Nucleus accumbens (tissue), 56 donors: ENCODE measurements around the gene SEM1.
"Not testable (repeated sequence)": the region's sequence is repeated elsewhere in the genome, so short reads cannot be mapped to it uniquely, and the experiment has no call there.

Experiments
- DNase-seq, 56 donors: peaks; one replicate each; lab custom pipeline; 2025; lab: John Stamatoyannopoulos, UW

Gene SEM1

DNA sequence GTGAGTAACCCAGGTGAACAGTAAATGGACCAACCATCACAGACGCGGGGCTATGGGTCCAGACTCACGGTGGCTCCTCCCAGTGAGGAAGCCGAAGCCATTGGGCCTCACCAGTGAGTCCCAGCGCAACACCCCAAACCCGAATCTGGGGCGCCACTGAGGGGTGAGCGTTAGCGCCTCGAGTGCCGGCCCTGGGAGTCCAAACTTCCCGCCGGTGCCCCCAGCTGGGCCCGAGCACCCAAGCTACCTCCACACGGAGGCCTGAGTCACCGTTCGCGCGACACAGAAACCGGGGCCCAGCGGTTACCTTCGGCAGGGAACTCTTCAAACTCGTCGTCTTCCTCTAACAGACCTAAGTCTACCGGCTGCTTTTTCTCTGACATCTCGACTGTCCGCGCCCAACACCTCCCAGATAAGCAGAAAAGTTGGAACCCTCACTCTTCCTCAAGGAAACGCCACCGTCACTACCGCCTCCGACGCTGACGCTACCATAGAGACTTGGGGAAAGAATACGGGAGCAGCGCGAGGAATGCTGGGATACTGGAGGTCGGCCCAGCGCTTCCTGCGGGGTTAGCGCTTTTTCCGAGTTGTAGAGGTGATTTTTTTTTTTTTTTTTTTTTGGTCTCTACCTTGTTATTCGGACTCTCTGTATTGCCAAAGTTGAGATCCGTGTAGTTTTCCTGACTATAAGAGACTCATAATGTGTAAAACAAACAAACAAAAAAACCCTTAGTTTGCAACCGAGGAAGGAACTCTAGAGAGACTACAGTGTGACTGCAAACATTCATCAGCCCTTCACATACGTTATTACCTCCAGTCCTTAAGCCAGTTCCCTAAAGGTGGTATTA lies at the start of gene SEM1:
Gene SEM1, minus strand, starts transcription at position 466 of the 848 bp plus-strand sequence. Its CDS starts 83 bp downstream, at position 383.
- DNase-seq, result peak; percentile 25 to 93 (median 77)

DNA sequence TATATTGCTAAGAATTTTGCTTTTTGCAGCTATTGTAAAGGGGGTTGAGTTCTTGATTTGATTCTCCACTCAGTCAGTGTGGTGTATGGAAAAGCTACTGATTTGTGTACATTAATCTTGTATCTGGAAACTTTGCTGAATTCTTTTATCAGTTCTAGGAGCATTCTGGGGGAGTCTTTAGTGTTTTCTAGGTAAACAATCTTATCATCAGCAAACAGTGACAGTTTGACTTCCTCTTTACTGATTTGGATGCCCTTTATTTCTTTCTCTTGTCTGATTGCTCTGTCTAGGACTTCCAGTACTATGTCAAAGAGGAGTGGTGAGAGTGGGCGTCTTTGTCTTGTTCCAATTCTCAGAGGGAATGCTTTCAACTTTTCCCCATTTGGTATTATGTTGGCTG lies 48.2 kb upstream of the SEM1 start:
- not testable (repeated sequence) for DNase-seq

DNA sequence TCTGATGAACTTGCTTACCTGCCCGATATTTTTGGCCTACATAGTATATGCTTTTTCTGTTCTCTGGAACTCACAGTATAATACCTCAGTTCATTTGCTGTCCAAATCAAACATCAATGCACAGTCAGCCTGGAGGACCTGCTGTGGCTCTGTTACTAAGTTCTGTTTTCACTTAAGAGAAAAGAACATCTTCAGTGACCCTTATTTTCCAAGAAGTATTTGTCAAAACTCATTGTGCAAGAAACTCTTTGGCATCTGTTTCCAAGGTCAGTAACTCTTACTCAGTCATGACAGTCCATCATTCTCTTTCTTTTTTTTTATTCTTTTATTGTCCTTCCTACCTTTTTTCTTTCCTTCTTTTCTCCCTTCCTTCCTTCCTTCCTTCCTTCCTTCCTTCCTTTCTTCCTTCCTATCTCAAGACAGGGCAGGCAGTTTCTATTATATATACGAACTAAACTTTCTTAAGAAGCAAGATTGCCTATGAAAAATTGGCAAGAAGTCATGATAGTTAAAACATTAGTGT lies 37.8 kb upstream of the SEM1 start:
- DNase-seq, result no peak

DNA sequence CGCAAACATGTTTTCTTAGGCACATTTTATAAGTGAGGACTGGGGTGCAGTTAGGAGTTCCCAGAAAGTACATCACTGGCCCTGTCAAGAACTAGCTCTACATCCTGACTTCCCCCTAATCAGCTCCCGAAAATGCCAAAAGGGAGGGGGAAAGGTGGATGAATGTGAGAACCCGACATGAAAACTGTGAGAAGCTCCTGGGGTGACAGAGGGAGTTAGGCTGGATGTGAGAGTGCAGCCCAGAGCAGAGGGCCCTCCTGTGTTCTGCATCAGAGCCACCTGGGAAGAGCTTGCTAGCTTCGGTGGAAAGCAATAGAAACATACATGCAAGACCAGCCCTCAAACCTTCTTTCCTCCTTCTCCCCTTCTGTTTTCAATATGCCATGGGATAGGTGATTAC lies 30.5 kb upstream of the SEM1 start:
- DNase-seq, result no peak

DNA sequence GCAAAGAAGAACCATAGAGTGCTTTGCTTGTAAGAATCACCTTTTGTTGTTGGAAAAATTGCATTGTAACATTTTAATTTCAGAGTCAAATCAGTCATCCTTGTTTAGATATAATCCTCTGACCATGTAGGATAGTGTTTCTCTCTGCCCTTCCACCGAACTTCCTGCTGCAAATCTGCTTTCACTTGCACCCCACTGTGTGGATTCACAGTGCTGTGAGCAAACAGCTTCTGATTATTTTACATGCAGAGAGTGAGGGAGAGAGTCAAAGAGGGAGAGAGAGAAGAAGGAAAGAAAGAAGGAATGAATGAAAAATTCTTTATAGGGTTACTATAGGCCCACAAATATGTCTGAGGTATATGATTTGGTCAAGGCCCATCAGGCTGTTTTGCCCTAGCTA lies 30.0 kb upstream of the SEM1 start:
- DNase-seq, result no peak

DNA sequence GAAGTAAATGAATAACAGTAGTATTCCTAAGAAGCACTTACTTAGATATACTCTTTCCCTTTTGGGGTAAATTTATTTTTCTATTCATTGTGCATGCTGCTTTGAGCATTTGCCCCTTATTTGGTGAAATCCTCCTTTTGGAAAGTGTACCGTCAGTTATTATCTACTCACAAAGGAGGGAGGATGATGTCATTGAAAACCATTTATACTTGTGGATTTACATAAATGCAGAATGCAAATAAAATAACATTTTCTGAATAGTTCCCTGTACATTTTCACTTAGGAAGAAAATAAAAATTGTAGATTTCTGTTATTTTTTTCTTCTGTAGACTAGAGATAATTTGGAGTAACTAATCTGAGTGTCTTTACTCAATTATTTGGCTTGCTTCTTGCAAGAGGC lies 29.5 kb upstream of the SEM1 start:
- no peak for DNase-seq

DNA sequence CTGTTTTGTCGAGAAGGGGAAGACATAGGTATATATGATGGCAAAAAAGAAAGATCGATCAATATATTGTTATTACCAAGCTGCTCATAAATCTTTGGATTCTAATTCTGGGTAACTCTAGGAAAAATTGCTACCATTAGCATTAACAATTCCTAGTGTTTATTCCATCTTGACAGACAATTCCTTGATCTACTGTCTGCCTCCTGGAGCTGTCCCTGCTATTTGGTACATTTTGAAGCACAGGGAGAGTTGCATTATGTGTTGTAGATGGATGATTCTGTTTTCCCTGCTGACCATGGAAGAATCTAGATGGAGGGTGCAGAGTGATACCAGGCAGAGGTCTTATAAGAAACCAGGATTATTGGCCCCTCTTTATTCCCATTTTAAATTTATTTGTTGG lies 29.1 kb upstream of the SEM1 start:
- DNase-seq, result no peak

DNA sequence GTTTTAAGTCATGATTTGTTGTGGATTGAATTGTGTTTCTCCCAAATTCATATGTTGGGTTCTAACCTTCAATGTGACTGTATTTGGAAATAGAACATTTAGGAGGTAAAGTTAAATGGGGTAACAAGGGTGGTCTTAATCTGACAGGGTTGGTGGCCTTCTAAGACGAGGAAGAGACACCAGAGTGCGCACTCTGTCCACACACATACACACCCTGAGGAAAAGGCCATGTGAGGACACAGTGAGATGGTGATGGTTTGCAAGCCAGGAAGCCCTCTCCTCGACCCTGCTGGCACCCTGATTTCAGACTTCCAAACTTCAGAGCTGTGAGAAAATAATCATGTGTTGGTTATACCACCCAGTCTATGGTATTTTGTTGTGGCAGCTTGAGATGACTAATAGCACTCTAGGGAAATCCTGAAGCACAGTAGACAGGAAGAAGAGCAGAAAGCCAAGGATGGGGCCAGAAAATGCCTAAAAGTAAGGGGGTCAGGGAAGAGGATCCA lies 28.0 kb upstream of the SEM1 start:
- no peak for DNase-seq

DNA sequence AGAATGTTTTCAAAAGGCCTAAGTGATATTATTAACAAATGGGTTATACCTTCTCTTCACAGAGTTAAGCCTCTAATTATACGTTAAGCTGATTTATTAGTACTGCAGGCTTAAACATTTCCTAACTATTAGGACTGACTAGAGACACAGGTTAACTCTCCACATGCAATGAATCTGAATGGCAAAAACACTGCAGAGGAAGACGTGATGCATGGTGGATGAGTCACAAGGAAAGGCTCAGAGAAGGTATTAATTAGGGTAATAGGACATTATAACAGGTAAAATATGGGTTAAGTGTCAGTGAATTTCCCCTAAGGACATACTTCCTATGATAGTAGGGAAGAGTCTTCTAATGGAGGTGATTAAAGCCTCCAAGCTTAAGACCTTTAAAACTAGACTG lies 24.7 kb upstream of the SEM1 start:
- no peak for DNase-seq

DNA sequence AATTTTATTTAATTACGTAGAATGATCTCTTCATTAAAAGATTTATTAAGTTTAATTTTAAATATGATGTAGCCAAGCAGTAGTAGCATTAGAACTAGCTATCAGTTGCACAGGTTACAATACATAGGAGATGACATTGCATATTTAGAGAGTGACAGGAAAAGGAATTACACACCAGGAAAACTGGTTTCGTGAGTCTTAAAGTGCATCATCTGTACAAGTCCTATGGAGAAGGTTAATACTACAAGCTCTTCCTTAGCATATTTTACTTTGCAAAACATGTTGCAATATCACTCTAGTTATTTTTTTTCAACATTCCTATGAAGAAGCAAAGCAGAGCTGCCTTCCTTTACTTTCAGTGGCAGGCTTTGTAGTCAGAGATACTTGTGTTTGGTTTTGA lies 20.2 kb upstream of the SEM1 start:
- DNase-seq, result no peak

DNA sequence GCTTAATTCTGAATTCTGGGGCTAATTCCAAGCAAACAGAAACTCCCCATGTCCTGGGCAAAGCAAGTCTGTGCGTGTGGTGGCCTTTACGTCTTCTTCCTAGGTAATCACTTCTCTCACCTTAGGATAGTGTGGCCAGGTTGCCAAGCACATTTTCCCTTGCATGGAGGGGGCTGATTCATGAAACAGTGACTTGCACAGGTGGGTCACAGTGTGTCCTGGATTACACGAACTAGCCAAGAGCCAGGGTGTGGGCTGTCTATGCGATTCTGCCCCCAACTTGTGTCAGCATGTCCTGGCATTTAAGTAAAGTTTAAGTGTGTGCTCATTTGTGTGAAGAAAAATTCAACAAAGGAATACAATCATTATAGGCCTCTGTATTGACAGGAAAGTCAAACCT lies 18.5 kb upstream of the SEM1 start:
- no peak for DNase-seq

DNA sequence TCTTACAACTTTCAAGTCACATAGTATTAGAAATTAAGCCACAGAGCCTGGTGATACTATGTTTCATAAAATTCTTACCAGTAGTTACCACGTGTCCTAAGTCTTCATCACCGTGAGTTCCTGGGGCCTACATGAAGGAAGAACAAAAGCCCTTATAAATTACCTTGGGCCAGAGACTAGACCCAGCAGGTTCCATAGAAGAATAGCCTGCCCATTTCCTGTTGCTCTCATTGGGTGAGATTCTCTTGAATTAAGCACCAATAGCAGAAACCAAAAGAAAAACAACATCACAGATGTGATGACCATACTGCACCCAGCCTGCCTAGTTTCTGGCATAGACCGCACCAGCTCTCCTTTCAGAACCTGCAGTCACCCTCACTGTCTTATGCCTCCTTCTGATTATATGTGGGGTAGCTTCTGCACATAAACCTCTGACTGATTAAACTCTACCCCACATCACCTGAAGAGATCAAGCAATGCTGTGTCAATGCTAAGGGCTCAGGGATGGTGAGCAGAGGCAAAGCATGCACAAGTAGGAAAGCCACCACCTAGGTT lies 18.0 kb upstream of the SEM1 start:
- DNase-seq, result no peak

DNA sequence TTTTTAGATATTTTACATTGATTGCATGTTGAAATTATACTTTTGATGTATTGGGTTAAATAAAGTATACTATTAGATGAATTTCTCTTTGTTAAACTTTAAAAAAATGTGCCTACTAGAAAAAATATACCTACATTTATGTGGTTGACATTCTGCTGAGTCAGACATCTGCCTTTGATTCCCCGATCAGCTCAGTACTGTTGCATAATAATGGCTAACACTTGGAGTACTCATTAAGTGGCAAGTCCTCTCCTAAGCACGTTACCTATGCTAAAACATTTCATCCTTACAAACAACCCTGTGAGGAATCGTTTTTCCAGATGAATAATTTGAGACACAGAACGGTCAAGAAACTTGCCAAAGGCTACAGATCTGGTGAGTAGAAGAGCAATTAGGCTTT lies 14.0 kb upstream of the SEM1 start:
- no peak for DNase-seq

DNA sequence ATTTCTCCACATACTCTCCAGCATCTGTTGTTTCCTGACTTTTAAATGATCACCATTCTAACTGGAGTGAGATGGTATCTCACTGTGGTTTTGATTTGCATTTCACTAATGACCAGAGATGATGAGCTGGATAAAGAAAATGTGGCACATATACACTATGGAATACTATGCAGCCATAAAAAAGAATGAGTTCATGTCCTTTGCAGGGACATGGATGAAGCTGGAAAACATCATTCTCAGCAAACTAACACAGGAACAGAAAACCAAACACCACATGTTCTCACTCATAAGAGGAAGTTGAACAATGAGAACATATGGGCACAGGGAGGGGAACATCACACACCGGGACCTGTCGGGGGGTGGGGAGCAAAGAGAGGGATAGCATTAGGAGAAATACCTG lies 13.3 kb upstream of the SEM1 start:
- DNase-seq, result not testable (repeated sequence)

DNA sequence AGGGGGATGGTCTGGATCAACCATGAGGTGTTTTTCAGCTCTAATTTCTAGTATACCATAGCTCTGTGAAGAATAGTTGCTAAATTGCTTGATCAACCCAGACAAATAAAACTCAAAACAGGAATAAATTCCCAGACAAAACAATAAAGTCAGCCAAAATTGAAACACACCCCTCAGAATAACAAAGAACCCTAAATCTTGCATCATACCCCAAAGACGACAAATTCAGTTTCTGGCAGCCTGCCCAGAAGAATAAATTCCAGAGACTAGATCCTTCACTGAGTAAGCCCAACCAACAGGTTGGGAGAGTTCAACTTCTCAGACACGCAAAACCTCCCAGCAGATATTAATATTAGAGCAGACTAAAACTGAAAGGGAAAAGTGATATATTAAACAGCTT lies 11.2 kb upstream of the SEM1 start:
- DNase-seq, result no peak

DNA sequence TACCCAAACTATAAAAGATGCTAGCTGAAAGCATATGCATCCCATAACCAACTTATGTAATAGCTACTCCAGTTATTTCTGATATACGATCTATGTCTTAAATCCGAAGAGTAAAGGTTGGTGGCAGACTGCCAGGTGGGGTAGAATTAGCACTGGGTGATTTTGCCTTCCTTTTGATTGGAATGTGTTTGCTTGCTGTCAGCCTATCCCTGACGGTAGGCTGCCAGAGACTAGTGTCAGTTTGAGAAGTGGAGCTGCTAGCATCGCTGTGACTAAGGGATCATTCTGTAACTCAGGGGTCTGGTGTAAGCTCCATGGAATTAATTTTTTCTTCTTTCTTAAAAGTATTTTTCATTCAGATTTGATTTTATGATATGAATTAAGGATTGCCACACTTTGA lies 9.5 kb upstream of the SEM1 start:
- peak in 13 of 56 donors; percentile 0 to 37 (median 5) for DNase-seq

DNA sequence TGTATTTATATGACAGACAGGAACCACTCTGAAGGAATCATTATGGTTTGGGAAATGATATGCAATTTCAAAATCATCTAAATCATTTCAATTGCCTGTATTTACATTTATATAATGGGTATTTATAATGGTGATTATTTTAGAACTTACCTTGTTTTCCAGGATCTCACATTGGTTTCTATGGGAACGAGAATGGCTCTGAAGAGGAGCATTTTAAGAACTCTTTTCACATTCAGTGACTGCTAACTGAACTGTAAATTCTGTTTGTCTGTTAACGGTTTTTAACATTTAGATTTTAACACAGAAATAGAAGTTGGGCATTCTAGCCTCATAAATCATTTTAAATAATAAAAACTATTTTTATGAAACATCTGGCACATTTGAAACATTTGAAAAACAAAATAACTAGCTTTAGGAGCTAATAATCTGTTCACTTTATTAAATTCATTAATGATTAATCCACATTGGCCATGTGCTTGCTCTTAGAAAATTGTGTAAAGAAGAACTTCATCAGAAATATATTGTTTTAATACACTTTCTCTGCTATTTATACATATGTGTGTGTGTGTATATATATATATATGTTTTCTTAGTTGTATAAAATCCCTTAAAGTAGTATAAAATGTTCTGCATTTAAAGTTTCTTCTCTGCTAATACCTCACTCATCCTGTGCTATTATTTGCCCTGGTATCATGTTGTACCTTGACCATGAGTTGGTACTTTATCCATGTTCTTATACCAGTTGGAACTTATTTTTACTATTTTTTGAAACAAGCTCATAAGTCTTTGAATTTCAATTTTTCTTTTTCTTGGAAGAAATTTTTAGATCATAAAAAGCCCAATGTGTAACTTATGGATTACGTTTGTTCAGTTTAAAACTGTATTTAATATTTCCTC lies 8.7 kb upstream of the SEM1 start:
- no peak for DNase-seq

DNA sequence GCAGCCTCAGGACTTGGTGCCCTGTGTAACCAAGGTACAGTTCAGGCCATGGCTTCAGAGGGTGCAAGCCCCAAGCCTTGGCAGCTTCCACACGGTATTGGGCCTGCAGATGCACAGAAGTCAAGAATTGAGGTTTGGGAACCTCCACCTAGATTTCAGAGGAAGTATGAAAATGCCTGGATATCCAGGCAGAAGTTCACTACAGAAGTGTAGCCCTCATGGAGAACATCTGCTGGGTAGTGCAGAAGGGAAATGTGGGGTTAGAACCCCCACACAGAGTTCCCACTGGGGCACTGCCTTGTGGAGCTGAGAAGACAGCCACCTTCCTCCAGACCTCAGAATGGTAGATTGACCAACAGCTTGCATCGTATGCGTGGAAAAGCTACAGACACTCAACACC lies 3.4 kb upstream of the SEM1 start:
- no peak for DNase-seq

DNA sequence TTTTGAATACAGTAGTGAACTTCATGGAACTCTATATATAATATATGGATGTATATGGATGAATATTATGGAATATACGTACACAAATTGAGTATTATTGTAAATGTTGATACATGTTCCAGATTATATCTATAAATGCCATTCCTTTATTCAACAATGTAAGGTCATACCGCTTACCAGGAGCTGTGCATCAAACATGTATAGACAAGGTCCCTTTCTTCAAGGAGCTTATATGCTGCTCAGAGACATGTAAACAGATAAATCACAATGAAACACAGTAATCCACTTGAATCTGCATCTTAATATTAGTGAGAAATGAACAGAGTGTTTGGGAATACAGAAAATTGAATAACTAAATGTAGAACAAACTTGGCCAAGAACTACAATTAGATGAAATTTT lies 898 bp upstream of the SEM1 start:
- DNase-seq, result no peak

DNA sequence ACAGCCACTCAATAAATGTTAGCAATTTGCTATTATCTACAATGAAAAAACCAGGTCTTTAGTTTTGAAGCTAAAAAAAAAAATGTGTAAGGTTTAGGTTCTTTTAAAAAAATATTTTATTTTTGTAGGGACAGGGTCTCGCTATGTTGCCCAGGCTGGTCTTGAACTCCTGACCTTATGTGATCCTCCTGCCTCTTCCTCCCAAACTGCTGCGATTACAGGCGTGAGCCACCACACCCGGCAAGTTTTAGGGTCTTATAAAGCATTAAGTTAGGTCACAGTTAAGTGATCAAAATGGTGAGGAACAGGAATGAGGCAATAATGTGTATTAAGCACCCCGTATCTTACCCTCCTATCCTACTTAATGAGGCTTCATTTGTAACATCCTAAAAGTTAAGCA lies 774 bp downstream of the SEM1 start:
- no peak for DNase-seq
